OCI-LY1 (cell line): ENCODE data around the gene KCNK7.

Experiments used
- H2AFZ ChIP-seq: fragments of 200-600 bp; sonication (generic), shearing (Covaris generic); 2 replicates; pipeline ENCODE4 v1.6.0; 2014; ENCODE audit warnings: antibody characterized with exemption, mild to moderate bottlenecking, low read length
- H3F3A ChIP-seq: fragments of 200-600 bp; sonication (generic), shearing (Covaris generic); 2 replicates; pipeline ENCODE4 v1.6.0; 2014; ENCODE audit warnings: mild to moderate bottlenecking, antibody characterized with exemption, low read length, moderate library complexity; ENCODE audit not compliant: insufficient read depth
- H3K27ac ChIP-seq: fragments of 200-600 bp; sonication (generic); 2 replicates; pipeline ENCODE4 v1.5.1; 2014; ENCODE audit warnings: low read length, mixed run types, mild to moderate bottlenecking, low read depth; ENCODE audit not compliant: poor library complexity, severe bottlenecking
- H3K27me3 ChIP-seq: fragments of 200-600 bp; sonication (generic); 2 replicates; pipeline ENCODE4 v1.6.0; 2014; ENCODE audit warnings: antibody characterized with exemption, mild to moderate bottlenecking, low read length, moderate library complexity; ENCODE audit not compliant: insufficient read depth
- H3K36me3 ChIP-seq: fragments of 200-600 bp; sonication (generic); 2 replicates; pipeline ENCODE4 v1.6.1; 2014; ENCODE audit warnings: mild to moderate bottlenecking, antibody characterized with exemption, low read length, moderate library complexity, mixed read lengths; ENCODE audit not compliant: insufficient read depth
- H3K4me1 ChIP-seq: fragments of 200-600 bp; sonication (generic); 2 replicates; pipeline ENCODE4 v1.5.1; 2014; ENCODE audit warnings: mild to moderate bottlenecking, low read length, moderate library complexity; ENCODE audit not compliant: insufficient read depth, severe bottlenecking
- H3K4me2 ChIP-seq: fragments of 200-600 bp; sonication (generic), shearing (Covaris generic); 2 replicates; pipeline ENCODE4 v1.6.1; 2014; ENCODE audit warnings: low read length
- H3K4me3 ChIP-seq: fragments of 200-600 bp; sonication (generic); 2 replicates; pipeline ENCODE4 v1.5.1; 2014; ENCODE audit warnings: low read length, low read depth, mild to moderate bottlenecking, mixed read lengths; ENCODE audit not compliant: poor library complexity, severe bottlenecking
- H3K79me2 ChIP-seq: fragments of 200-600 bp; shearing (Covaris generic); 2 replicates; pipeline ENCODE4 v1.6.1; 2016; ENCODE audit warnings: mixed run types, low read length, mixed read lengths; ENCODE audit not compliant: insufficient read depth
- H3K9ac ChIP-seq: fragments of 200-600 bp; sonication (generic), shearing (Covaris generic); 2 replicates; pipeline ENCODE4 v1.6.1; 2014; ENCODE audit warnings: mild to moderate bottlenecking, low read length, mixed read lengths
- H3K9me2 ChIP-seq: fragments of 200-600 bp; sonication (generic), shearing (Covaris generic); 2 replicates; pipeline ENCODE4 v1.6.1; 2014; ENCODE audit warnings: low read depth, mild to moderate bottlenecking, low read length, mixed read lengths
- H3K9me3 ChIP-seq: fragments of 200-600 bp; shearing (Covaris generic); 2 replicates; pipeline ENCODE4 v1.6.1; 2014; ENCODE audit warnings: low read length, mixed read lengths
- H4K20me1 ChIP-seq: fragments of 200-600 bp; sonication (generic), shearing (Covaris generic); 2 replicates; pipeline ENCODE4 v1.6.0; 2016; ENCODE audit warnings: mild to moderate bottlenecking, low read length; ENCODE audit not compliant: insufficient read depth
- EZH2 ChIP-seq: fragments of 200-600 bp; sonication (generic), shearing (Covaris generic); IDR thresholded peaks from 2 replicates; pipeline ENCODE4 v1.8.0; 2017; ENCODE audit warnings: borderline replicate concordance, mixed run types, mild to moderate bottlenecking, antibody characterized with exemption, low read length, moderate library complexity, mixed read lengths
- TF ChIP-seq, protein P1 (sequence below): fragments of 200-600 bp; sonication (generic), shearing (Covaris generic); IDR thresholded peaks from 2 replicates; pipeline ENCODE4 v1.5.1; 2017; ENCODE audit warnings: mild to moderate bottlenecking, antibody characterized with exemption, low read length, moderate library complexity, mixed read lengths

The KCNK7 gene

GRCh38 chr11:65574811-65575567 is 20.6 kb downstream of the KCNK7 start:
- TF ChIP-seq EZH2: no peak
- TF ChIP-seq, protein P1, sequence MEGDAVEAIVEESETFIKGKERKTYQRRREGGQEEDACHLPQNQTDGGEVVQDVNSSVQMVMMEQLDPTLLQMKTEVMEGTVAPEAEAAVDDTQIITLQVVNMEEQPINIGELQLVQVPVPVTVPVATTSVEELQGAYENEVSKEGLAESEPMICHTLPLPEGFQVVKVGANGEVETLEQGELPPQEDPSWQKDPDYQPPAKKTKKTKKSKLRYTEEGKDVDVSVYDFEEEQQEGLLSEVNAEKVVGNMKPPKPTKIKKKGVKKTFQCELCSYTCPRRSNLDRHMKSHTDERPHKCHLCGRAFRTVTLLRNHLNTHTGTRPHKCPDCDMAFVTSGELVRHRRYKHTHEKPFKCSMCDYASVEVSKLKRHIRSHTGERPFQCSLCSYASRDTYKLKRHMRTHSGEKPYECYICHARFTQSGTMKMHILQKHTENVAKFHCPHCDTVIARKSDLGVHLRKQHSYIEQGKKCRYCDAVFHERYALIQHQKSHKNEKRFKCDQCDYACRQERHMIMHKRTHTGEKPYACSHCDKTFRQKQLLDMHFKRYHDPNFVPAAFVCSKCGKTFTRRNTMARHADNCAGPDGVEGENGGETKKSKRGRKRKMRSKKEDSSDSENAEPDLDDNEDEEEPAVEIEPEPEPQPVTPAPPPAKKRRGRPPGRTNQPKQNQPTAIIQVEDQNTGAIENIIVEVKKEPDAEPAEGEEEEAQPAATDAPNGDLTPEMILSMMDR: no peak
- no peaks in the 10 kb centered on the region for H3K9me2 ChIP-seq
- H3K9ac ChIP-seq: peak overlapping the region; percentile 59
- H3K27me3 ChIP-seq: 0 out of 2 replicates have a peak, but pooled peaks cover 5% of the 10 kb centered on the region
- no peaks in the 10 kb centered on the region; the same call in 1 of the 2 replicates for H3K36me3 ChIP-seq
- H3K4me3 ChIP-seq: peak overlapping the region; percentile 83
- no peaks in the 10 kb centered on the region for H4K20me1 ChIP-seq
- H3K4me2 ChIP-seq: peak overlapping the region; percentile 84
- H2AFZ ChIP-seq: no peak overlapping the region
- no peaks in the 10 kb centered on the region for H3K79me2 ChIP-seq
- H3K9me3 ChIP-seq: no peaks in the 10 kb centered on the region
- H3F3A ChIP-seq: no peaks in the 10 kb centered on the region; the same call in 1 of the 2 replicates
- H3K4me1 ChIP-seq: peaks cover 49% of the 10 kb centered on the region
- peak overlapping the region; percentile 35 for H3K27ac ChIP-seq

- no peaks in the 10 kb centered on the region; the same call in 1 of the 2 replicates for H3F3A ChIP-seq
- H3K9ac ChIP-seq: peak overlapping the region; percentile 59
- H3K9me2 ChIP-seq: no peaks in the 10 kb centered on the region
- H3K9me3 ChIP-seq: no peaks in the 10 kb centered on the region
- peak overlapping the region; percentile 58 for H3K27ac ChIP-seq
- H3K4me1 ChIP-seq: peaks cover 51% of the 10 kb centered on the region
- H2AFZ ChIP-seq: no peak overlapping the region
- peak overlapping the region; percentile 83 for H3K4me3 ChIP-seq
- 0 out of 2 replicates have a peak, but pooled peaks cover 5% of the 10 kb centered on the region for H3K27me3 ChIP-seq
- no peak for TF ChIP-seq EZH2
- TF ChIP-seq, protein P1: peak; percentile 55
- H3K79me2 ChIP-seq: no peaks in the 10 kb centered on the region
- no peaks in the 10 kb centered on the region for H4K20me1 ChIP-seq
- H3K36me3 ChIP-seq: no peaks in the 10 kb centered on the region; the same call in 1 of the 2 replicates
- H3K4me2 ChIP-seq: peak overlapping the region; percentile 84
These were observed 21.3 kb downstream of the KCNK7 start for GRCh38 chr11:65574109-65574810.

DNA sequence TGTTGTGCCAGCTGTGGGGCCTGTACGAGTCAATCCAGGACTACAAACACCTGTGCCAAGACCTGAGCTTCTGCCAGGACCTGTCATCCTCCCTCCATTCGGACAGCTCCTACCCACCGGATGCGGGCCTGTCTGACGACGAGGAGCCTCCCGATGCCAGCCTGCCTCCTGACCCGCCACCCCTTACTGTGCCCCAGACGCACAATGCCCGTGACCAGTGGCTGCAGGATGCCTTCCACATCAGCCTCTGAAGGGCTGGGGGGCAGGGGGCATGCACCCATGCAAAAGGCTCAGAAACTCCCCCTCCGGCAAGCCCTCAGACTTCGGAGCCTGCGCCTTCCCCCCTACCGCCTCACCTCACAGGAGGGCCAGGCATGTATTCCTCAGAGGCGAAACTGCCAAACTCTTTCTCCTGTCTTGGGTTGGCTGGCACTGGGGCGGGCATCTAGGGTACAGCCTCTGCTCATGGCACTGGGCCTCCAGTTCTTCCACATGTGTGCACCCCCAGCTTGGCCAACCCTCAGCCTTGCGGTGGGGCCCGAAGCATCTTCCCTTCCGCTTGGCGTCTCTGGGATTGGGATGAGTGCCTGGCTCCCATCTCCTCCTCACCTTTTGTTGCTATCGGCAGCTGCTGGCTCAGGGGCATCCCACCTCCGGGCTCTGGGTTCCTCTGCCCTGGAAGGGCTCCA is 22.1 kb downstream of the KCNK7 start:
- Histone ChIP-seq H3K4me1 (peaks cover 58% of the 10 kb centered on the region), H3K27ac (peak overlapping the region; percentile 58), H2AFZ (no peak overlapping the region), H3K4me3 (peak overlapping the region; percentile 83), H3K9me3 (no peaks in the 10 kb centered on the region), H3K9me2 (no peaks in the 10 kb centered on the region), H3K9ac (peak overlapping the region; percentile 58; the same call in 1 of the 2 replicates), H3F3A (no peaks in the 10 kb centered on the region; the same call in 1 of the 2 replicates), H3K4me2 (peak overlapping the region; percentile 80), H3K36me3 (peaks cover 4% of the 10 kb centered on the region; the same call in 1 of the 2 replicates), H3K79me2 (no peaks in the 10 kb centered on the region), H3K27me3 (0 out of 2 replicates have a peak, but pooled peaks cover 5% of the 10 kb centered on the region), H4K20me1 (no peaks in the 10 kb centered on the region)
- TF ChIP-seq, protein P1: no peak
- TF ChIP-seq EZH2: no peak
